Dendritic cell treated with granulocyte-macrophage colony-stimulating factor and Interleukin-4, amounts not matched to agents 40 ng/mL and 50 ng/mL, for 4 days (primary cell): Measurements from ENCODE around the gene CACNG8.

Source experiments
- H3K27ac Mint-ChIP-seq: one replicate; pipeline ENCODE4 v1.8.0; 2022; ENCODE audit warnings: mild to moderate bottlenecking, mixed read lengths
- H3K27me3 Mint-ChIP-seq: one replicate; pipeline ENCODE4 v1.8.0; 2022; ENCODE audit warnings: mild to moderate bottlenecking, mixed read lengths
- H3K36me3 Mint-ChIP-seq: one replicate; pipeline ENCODE4 v1.8.0; 2022; ENCODE audit warnings: low read depth, mixed read lengths
- H3K4me1 Mint-ChIP-seq: one replicate; pipeline ENCODE4 v1.8.0; 2022; ENCODE audit warnings: low read depth, mixed read lengths
- H3K4me3 Mint-ChIP-seq: one replicate; pipeline ENCODE4 v1.8.0; 2022; ENCODE audit warnings: mild to moderate bottlenecking, moderate library complexity, mixed read lengths
- H3K9me3 Mint-ChIP-seq: one replicate; pipeline ENCODE4 v1.8.0; 2022; ENCODE audit warnings: mixed read lengths
- intact Hi-C: fragments of 100-400 bp; cut with micrococcal nuclease; formaldehyde crosslinking; loops from one replicate; pipeline ENCODE4 v1.15.0; 2022

Gene CACNG8

DNA sequence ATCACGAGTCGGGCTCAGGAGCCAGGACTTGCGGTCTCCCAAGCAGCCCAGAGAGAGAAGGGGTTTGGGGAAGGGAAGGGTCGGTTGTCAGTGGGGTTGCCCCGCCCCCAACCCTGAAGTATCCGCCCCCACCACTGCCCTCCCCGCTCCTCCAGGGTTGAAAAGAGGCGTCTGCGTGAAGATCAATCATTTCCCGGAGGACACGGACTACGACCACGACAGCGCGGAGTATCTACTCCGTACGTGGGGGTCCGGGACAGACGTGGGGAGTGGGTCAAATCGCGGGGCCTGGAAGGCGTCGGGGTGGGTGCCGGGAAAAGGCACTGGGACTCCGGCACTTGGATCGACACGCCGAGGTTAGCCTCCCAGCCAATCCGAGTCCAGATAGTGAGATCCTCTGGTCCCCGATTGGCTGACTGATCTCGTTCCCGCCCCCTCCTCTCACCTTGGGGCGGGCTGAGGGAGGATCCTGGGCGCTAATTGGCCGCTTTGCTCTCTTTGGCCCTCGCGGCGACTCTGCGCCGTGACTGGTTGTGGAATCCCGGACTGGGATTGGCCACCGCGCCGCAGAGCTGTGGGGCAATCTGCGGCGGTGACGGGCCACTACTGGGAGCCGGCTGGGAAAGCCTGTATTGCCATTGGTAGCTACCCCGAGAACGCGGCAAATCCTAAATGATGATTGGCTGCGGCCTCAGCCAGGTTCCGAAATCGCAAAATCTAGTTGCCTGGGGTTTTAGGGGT, 15.4 kb downstream of the CACNG8 start:
- Mint-ChIP-seq H3K9me3 (peaks cover 9% of the 10 kb centered on the region), H3K27me3 (peaks cover 62% of the 10 kb centered on the region), H3K27ac (peak overlapping the region; percentile 51), H3K4me1 (peaks cover 36% of the 10 kb centered on the region), H3K4me3 (peak overlapping the region; percentile 51), H3K36me3 (no peaks in the 10 kb centered on the region)
- intact Hi-C loops, result loop anchor here (10.0 kb wide), 1 partner anchor 47 kb away; no protein-coding TSS in a partner anchor

DNA sequence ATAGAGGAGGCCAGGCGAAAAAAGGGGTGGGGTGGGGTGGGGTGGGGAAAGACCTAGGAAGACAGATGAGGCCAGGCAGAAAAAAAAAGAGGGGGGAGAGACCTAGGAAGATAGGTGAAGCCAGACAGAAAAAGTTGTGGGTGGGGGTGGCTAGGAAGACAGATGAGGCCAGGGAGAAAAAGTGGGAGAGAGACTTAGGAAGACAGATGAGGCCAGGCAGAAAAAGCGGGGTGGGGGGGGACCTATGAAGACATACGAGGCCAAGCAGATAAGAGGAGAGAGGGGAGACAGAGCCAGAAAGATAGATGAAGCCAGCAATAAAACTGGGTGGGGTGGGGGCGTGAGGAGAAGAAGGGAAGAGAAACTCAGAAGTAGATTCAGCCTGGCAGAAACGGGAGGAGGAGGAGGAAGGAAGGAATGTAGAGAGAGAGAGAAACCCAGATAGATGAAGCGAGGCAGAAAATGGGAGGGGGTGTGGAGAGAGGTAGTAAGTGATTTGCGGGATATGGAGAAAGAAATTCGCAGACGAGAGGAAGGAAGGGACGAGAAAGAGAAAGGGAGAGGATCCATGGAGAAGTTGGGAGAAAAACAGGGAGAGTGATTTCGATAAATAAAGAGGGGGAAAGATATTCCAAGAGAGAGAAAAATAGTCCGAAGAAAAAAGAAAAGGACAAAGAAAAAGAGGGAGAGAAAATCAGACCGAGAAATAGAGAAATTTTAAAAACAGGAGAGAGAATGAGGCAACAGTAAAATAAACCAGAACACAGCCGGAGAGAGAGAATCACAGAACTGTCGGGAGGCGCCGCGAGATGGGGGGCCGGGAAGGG, 16.5 kb downstream of the CACNG8 start:
- intact Hi-C loops, result loop anchor here (10.0 kb wide), 1 partner anchor 46 kb away; no protein-coding TSS in a partner anchor
- H3K27ac Mint-ChIP-seq, result peak overlapping the region; percentile 1
- H3K27me3 Mint-ChIP-seq, result peaks cover 58% of the 10 kb centered on the region

GRCh38 chr19:53980539-53981375, 18.0 kb downstream of the CACNG8 start:
- intact Hi-C loops, result no loop called here
- Mint-ChIP-seq H3K4me1 (peaks cover 36% of the 10 kb centered on the region), H3K9me3 (peaks cover 9% of the 10 kb centered on the region), H3K36me3 (no peaks in the 10 kb centered on the region), H3K27me3 (peaks cover 52% of the 10 kb centered on the region), H3K4me3 (peak overlapping the region; percentile 74), H3K27ac (peak overlapping the region; percentile 17)

More for the DNA sequence above, 16.5 kb downstream of the CACNG8 start:
- Mint-ChIP-seq H3K9me3 (peaks cover 9% of the 10 kb centered on the region), H3K4me3 (peak overlapping the region; percentile 74), H3K4me1 (peaks cover 36% of the 10 kb centered on the region), H3K36me3 (no peaks in the 10 kb centered on the region)

GRCh38 chr19:53981376-53981951, 18.7 kb downstream of the CACNG8 start:
- peaks cover 9% of the 10 kb centered on the region for H3K9me3 Mint-ChIP-seq
- H3K36me3 Mint-ChIP-seq, result no peaks in the 10 kb centered on the region
- no peak overlapping the region for H3K27ac Mint-ChIP-seq
- intact Hi-C loops, result no loop called here
- peak overlapping the region; percentile 35 for H3K4me3 Mint-ChIP-seq
- H3K27me3 Mint-ChIP-seq, result peaks cover 46% of the 10 kb centered on the region
- H3K4me1 Mint-ChIP-seq, result peaks cover 36% of the 10 kb centered on the region

GRCh38 chr19:53982001-53982451, 19.3 kb downstream of the CACNG8 start:
- Mint-ChIP-seq H3K4me1 (peaks cover 36% of the 10 kb centered on the region), H3K27ac (no peak overlapping the region), H3K4me3 (peak overlapping the region; percentile 37), H3K27me3 (peaks cover 41% of the 10 kb centered on the region), H3K9me3 (peaks cover 9% of the 10 kb centered on the region), H3K36me3 (no peaks in the 10 kb centered on the region)
- intact Hi-C loops, result no loop called here

DNA sequence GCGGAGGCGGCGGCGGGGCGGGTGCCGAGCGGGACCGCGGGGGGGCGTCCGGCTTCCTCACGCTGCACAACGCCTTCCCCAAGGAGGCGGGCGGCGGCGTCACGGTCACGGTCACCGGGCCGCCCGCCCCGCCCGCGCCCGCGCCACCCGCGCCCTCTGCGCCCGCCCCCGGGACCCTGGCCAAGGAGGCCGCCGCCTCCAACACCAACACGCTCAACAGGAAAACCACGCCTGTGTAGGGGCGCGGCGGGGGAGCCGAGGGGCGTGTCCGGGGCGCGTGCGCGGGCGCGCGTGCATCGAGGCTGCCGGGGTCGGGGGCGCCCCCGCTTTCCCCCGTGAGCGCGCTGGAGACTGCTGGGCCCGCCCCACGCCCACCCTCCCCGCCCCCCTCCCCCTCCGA, 19.9 kb downstream of the CACNG8 start:
- no peaks in the 10 kb centered on the region for H3K36me3 Mint-ChIP-seq
- H3K4me1 Mint-ChIP-seq, result peaks cover 35% of the 10 kb centered on the region
- no peak overlapping the region for H3K4me3 Mint-ChIP-seq
- H3K27me3 Mint-ChIP-seq, result peaks cover 41% of the 10 kb centered on the region
- peaks cover 9% of the 10 kb centered on the region for H3K9me3 Mint-ChIP-seq
- no peak overlapping the region for H3K27ac Mint-ChIP-seq
- intact Hi-C loops, result no loop called here

GRCh38 chr19:53983457-53984289, 20.9 kb downstream of the CACNG8 start:
- Mint-ChIP-seq H3K27me3 (peaks cover 31% of the 10 kb centered on the region), H3K9me3 (peaks cover 9% of the 10 kb centered on the region), H3K36me3 (no peaks in the 10 kb centered on the region), H3K4me1 (peaks cover 24% of the 10 kb centered on the region), H3K27ac (no peak overlapping the region), H3K4me3 (no peak overlapping the region)
- intact Hi-C loops, result no loop called here

- H3K4me1 Mint-ChIP-seq, result peaks cover 2% of the 10 kb centered on the region
- peaks cover 2% of the 10 kb centered on the region for H3K9me3 Mint-ChIP-seq
- intact Hi-C loops, result no loop called here
- H3K36me3 Mint-ChIP-seq, result no peaks in the 10 kb centered on the region
- H3K4me3 Mint-ChIP-seq, result no peak overlapping the region
- H3K27me3 Mint-ChIP-seq, result peaks cover 12% of the 10 kb centered on the region
- no peak overlapping the region for H3K27ac Mint-ChIP-seq
Observed at GRCh38 chr19:53985863-53986262, 23.1 kb downstream of the CACNG8 start.

DNA sequence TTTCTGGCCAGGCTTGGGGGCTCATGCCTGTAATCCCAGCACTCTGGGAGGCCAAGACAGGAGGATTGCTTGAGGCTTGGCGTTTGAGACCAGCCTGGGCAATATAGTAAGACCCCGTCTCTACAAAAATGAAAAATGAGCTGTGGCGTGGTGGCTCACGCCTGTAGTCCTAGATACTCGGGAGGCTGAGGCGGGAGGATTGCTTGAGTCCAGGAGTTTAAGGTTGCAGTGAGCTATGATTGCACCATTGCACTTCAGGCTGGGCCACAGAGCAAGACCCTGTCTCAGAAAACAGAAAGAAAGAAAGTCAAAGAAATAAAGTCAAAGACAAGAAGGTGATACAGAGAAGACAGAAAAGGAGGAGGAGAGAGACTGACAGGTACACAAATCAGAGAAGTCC, 26.2 kb downstream of the CACNG8 start:
- Mint-ChIP-seq H3K4me1 (peaks cover 9% of the 10 kb centered on the region), H3K36me3 (no peaks in the 10 kb centered on the region), H3K27me3 (peaks cover 30% of the 10 kb centered on the region), H3K9me3 (no peaks in the 10 kb centered on the region), H3K27ac (no peak overlapping the region), H3K4me3 (no peak overlapping the region)
- intact Hi-C loops, result no loop called here

DNA sequence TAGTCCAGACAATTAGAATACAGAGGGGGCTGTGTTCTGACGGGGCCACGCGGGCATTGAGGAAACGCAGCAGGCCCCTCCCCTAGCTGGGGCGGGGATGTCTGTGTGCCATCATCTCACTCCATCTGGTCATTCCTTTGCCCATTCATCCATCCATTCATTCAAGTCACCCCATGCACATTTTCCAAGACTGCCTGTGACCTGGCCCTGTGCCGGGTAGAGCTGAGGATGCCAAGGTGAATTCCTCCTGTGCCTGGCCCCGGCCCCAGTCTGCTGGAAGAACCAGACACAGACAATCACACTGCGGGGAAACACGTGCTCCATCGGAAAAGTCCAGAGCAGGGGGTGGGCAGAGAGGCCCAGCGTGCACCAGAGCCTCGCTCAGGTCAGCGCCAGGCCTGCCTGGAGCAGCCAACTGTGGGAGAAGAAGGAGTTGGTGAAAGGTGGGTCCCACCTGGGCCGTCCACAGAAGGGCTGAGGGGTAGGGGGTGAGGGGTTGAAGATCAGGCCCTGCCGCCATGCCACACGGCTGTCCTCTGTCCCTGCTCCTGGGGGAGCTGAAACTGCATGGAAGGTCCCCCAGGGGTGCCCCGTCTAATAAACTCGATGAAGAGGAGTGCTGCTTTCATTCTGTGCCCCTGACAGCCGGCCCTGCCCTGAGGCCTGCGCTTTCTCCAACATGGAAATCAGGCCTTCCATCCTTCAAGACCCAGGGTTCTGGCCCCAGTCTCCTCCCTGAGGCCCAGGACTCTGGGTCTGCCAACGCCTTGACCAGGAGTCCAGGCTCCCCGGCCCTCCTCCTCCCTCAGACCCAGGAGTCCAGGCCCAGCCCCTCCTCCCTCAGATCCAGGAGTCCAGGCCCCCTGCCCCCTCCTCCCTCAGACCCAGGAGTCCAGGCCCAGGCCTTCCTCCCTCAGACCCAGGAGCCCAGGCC, 27.1 kb downstream of the CACNG8 start:
- H3K27me3 Mint-ChIP-seq, result peaks cover 39% of the 10 kb centered on the region
- H3K4me3 Mint-ChIP-seq, result no peak overlapping the region
- peaks cover 13% of the 10 kb centered on the region for H3K4me1 Mint-ChIP-seq
- H3K36me3 Mint-ChIP-seq, result no peaks in the 10 kb centered on the region
- H3K9me3 Mint-ChIP-seq, result no peaks in the 10 kb centered on the region
- H3K27ac Mint-ChIP-seq, result no peak overlapping the region
- intact Hi-C loops, result no loop called here

- Mint-ChIP-seq H3K36me3 (no peaks in the 10 kb centered on the region), H3K4me3 (peak within 1 kb of the TSS; percentile 50), H3K4me1 (peaks cover 13% of the 10 kb centered on the region), H3K9me3 (no peaks in the 10 kb centered on the region), H3K27ac (no peak within 1 kb of the TSS), H3K27me3 (peaks cover 55% of the 10 kb centered on the region)
- intact Hi-C loops, result no loop called here
Observed at GRCh38 chr19:53991224-53992113, 28.7 kb downstream of the CACNG8 start, which contains the start of gene CACNG6. Gene CACNG6 (plus strand): TSS chr19:53991637. CDS start chr19:53992878, 1,241 bp downstream.
